ENCODE data around the gene CPLX1.

The CPLX1 gene

DNA sequence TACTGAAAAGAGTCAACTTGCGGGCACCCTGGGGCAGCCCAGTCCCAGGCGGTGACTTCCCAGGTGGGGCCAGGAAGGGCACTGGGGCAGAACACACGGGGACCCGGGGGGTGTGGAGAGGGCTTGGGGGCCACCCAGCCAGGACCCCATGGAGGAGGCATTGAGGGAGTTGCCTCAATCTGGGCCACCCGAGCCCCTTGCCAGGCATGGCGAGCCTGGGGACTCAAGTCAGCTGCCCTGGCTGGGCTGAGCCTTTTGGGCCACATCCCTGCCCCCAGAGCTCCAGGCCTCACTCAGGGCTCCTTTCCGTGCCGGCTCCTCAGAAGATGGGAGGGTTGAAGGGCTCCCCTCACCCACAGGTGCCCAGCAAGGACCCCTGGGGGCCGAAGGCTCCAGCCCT is 6.6 kb upstream of the CPLX1 start:
- no peak for DNase-seq (ENCODE audit: low read depth in 2 of 2)

DNA sequence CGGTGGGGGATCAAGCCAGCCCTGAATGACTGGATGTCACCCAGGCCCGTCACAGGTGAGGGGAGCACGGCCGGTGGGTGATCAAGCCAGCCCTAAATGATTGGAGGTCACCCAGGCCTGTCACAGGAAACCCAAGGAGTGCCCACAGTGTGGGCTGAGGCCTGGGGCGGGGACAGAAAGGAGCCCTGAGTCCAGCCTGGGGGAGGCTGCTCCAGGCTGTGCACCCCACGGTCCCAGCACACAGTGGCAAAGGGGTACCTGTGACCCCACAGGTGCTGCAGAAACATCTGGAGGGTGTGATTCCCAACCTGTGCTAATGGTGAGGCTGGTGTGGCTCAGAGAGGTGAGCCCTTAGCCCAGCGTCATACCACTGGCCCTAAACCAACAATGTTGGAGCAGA is 6.2 kb upstream of the CPLX1 start:
- no peak for DNase-seq (ENCODE audit: low read depth in 2 of 2)

DNA sequence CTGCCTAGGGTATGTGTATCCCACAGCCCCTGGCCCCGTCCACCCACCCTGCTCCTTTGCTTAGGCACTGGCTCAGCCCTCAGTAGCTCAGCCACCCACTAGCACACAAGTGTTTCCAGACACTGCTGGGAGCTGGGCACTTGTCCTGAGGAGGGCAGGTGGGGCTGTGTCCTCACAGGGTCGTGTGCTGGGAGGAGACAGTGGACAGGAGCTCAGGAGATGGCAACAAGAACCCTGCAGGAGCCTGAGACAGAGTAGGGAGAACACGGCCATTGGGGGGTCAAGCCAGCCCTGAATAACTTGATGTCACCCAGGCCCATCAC is 5.5 kb upstream of the CPLX1 start:
- DNase-seq (ENCODE audit: low read depth in 2 of 2), result no peak

DNA sequence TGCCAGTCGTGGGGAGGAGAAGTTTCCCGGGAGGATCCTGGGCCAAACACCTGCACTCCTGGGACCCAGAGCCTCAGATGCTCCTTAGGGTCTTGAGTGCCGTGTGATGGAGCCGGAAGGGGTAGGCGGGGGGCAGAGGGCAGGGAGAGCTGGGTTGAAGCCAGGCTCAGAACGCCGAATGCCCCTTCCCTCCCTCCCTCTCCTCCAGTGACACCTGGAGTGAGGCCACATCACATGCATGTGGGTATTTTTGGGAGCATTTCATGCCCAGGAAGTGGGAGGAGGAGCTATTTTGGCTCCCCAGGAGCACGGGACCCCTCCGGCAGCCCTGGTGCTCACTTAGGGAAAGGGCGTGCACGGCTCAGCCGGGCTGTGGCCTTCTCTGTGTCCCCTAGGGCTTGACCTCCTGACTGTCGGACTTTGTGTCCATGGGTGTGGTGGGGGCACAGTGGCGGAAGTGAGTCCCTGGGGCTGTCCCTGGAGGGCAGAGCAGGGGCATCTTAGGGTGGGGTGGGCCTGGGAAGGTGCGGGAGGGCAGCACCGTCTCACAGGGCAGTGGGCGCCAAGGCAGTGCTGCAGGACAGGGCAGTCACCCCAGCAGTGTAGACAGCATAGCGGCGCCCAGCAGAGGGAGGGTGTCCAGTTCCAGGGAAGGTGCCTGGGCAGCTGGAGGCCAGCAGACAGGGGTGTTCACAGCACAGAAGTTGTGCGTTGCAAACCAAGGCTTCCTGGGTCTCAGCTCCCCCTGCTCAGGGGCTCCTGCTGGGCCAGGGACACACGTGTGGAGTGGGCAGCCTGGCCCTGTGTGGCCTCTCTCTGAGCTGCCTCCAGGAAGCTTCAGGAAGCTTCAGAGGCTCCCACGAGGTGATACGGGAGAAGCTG is 4.9 kb upstream of the CPLX1 start:
- no peak for DNase-seq (ENCODE audit: low read depth in 2 of 2)

DNA sequence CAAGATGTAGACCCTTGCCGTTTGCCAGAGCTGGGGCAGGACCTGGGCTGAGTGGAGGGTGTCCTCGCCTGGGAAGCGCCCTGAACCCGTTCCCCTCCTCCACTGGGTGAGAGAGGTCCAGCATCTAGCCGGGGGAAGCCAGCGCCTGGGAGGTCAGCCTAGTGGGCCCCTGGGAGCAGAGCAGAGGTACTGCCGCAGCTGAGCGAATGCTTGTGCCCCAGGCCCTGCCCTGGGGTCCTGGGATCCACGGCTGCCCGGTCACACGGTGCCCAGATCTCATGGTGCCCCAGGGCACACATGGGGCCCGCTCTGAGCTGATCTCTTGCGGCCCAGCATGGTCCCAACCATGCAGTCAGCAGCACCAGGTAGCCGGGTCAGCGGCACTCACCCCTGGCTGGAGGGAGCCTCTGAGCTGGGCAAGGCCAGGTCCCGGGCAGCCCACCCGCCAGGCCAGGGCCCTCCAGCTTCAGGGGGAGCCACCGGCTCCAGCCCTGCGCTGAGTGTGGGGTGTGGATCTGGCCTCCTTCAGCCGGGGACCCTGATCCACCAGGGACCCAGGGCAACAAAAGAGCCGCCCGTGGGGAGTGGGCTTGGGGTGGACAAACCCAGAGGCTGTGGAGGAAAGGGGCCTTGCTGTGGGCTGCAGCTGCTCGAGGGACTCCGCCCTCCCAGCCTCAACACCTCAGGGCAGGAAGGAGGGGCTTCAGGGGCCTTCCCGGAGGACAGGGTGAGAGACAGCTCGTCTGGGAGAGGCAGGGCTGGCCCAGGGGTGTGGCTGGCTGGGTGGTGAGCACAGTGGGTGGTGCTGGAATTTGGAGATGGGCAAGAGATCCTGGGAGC is 4.1 kb upstream of the CPLX1 start:
- DNase-seq (ENCODE audit: low read depth in 2 of 2), result no peak

DNA sequence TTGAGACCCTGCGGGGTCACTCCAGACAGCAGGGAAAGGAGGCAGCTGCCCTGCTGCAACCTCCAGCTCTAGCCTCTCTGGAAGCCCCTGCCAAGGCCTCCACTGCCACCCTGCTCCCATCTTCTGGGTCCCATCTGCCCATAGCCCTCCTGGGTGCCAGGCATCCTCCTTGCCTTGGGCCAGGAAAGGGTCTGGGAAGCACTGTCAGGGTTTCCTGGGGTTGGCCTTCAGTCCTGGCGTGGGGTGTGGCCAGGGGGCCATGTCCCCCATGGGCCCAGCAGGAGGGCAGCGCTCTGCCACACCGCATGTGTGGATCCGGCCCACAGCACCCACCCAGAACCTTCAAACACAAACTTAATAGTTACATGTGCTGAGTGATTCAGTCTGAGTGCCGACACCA is 3.4 kb upstream of the CPLX1 start:
- no peak for DNase-seq (ENCODE audit: low read depth in 2 of 2)

DNA sequence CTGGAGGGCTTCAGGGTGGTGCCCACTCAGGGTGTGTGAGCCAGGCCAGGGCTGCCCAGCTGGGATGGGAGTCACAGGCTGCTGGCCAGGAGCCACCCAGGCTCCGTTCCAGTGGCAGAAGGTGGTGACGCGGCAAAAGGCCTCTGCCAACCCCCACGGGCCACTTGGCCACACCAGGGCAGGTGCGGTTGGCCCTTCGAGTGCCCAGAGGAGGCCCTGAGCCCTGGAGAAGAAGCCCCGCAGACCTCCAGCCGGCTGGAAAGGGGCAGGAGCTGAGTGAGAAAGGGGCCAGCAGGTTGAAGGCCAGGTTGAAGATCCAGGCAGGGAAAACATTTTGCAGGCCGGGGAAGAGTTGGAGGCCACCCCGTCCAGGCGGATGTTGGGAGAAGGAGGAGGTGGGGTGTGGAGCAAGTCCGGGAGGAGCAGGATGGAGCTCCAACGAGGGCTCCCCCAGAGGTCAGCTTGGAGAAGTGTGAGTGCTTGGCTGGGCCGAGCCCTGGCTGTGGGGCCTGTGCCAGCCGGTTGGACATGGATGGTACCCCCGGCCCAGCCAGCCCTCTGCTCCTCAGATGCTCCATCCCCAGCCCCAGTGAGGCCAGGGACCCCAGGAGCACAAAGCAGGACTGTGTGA is 2.8 kb upstream of the CPLX1 start:
- DNase-seq (ENCODE audit: low read depth in 2 of 2), result no peak

GRCh38 chr4:827209-828081 is 1.5 kb upstream of the CPLX1 start:
- no peak for DNase-seq (ENCODE audit: low read depth in 2 of 2)

GRCh38 chr4:826508-827208 is 729 bp upstream of the CPLX1 start:
- no peak for DNase-seq (ENCODE audit: low read depth in 2 of 2)

GRCh38 chr4:825063-825970 is 612 bp downstream of the CPLX1 start:
- DNase-seq (ENCODE audit: low read depth in 2 of 2), result no peak

- DNase-seq (ENCODE audit: low read depth in 2 of 2), result no peak
Observed at GRCh38 chr4:824461-825062, 1.4 kb downstream of the CPLX1 start.

- DNase-seq (ENCODE audit: low read depth in 2 of 2), result no peak
Observed at GRCh38 chr4:823761-824460, 2.0 kb downstream of the CPLX1 start.

- DNase-seq (ENCODE audit: low read depth in 2 of 2), result no peak
Observed at GRCh38 chr4:823176-823760, 2.7 kb downstream of the CPLX1 start.

- DNase-seq (ENCODE audit: low read depth in 2 of 2), result no peak
Observed at GRCh38 chr4:822361-823175, 3.4 kb downstream of the CPLX1 start.

- no peak for DNase-seq (ENCODE audit: low read depth in 2 of 2)
Observed at GRCh38 chr4:821631-822030, 4.3 kb downstream of the CPLX1 start.

- DNase-seq (ENCODE audit: low read depth in 2 of 2), result no peak
Observed at GRCh38 chr4:821181-821591, 4.7 kb downstream of the CPLX1 start.

Measured in activated CD8-positive, alpha-beta memory T cell treated with anti-CD3 and anti-CD28 coated beads for 4 hours (primary cell).